HuH-7.5 (cell line): ENCODE results near the gene FIZ1.

Experiments
- DNase-seq: peaks from one replicate; pipeline ENCODE4 v3.0.0; 2011; ENCODE audit warnings: low spot score

The FIZ1 gene, protein sequence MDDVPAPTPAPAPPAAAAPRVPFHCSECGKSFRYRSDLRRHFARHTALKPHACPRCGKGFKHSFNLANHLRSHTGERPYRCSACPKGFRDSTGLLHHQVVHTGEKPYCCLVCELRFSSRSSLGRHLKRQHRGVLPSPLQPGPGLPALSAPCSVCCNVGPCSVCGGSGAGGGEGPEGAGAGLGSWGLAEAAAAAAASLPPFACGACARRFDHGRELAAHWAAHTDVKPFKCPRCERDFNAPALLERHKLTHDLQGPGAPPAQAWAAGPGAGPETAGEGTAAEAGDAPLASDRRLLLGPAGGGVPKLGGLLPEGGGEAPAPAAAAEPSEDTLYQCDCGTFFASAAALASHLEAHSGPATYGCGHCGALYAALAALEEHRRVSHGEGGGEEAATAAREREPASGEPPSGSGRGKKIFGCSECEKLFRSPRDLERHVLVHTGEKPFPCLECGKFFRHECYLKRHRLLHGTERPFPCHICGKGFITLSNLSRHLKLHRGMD

GRCh38 chr19:55599468-55599841 lies at the start of gene FIZ1:
TSS of gene FIZ1 (minus strand) at chr19:55599517. CDS start at chr19:55597865, 1,652 bp downstream.
- peak; percentile 98 for DNase-seq

- DNase-seq, result no peak
Observed at GRCh38 chr19:55648585-55649267, 49.4 kb upstream of the FIZ1 start.

DNA sequence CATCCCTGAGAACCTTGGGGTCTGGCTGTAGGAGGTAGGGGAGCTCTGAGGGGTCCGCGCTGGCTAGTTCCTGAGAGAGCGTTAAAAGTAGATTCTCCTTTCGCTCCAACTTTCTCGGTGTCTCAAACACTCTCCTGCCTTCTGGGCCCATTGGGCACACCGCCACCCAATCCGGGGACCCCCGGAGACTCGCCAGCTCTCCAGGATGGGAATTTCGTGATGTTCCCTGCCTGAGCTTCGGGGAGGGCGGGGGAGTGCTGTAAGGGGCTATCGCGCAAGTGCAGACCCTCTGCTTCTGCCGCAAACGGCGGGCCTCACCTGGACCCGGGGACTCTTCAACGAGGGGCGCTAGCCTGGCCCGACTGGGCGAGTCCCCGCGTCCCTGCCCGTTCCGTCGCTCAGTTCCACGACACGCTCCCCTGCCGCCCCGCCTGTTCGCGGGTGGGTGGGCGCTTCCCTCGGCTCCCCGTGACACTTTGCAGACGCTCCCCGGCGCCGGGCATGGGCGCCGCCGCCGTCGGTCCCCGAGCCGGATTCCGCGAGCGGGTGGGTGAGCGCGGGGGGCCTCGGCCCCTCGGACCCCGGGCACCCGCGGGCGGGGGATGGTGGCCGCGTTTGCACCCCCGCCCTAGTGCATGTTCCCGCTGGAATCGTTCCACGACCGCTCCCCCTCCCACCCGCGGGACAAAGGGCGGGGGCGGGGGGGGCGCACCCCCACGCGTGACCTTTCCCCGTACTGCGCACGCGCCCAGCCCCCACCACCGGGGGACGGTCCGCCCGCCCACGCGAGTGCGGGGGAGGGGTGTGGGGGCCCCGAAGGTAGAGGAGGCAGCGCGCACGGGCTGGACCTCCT lies 48.6 kb upstream of the FIZ1 start, which contains the start of gene CCDC106:
CCDC106 (plus strand) TSS at position 481 of the 853 bp plus-strand sequence. CDS start 835 bp downstream, outside the sequence.
- DNase-seq, result peak; percentile 92

- no peak for DNase-seq
Observed at GRCh38 chr19:55646889-55647731, 47.8 kb upstream of the FIZ1 start.

GRCh38 chr19:55645512-55645881 lies 46.2 kb upstream of the FIZ1 start:
- no peak for DNase-seq

GRCh38 chr19:55644842-55645511 lies 45.7 kb upstream of the FIZ1 start:
- DNase-seq, result no peak

DNA sequence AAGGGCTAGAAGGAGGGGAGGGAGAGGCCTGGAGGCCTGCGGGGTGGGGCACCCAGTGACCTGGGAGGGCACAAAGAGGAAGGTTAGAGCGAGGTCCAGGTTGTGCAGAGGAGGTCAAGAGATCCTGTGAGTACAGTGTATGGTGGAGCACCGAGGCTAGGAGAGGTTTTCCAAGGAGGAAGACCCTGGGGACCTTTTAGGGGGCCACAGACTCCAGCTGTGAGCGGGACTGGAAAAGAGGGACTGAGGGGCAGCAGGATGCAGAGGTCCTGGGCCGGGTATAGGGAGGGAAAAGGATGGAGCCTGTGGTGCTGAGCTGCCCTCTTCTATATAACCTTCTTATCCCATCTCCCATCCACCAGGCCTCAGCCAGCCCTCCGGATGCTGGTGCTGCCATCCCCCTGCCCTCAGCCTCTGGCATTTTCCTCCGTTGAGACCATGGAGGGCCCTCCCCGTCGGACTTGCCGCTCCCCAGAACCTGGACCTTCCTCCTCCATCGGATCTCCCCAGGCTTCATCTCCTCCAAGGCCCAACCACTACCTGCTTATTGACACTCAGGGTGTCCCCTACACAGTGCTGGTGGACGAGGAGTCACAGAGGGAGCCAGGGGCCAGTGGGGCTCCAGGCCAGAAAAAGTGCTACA lies 45.0 kb upstream of the FIZ1 start:
- no peak for DNase-seq

DNA sequence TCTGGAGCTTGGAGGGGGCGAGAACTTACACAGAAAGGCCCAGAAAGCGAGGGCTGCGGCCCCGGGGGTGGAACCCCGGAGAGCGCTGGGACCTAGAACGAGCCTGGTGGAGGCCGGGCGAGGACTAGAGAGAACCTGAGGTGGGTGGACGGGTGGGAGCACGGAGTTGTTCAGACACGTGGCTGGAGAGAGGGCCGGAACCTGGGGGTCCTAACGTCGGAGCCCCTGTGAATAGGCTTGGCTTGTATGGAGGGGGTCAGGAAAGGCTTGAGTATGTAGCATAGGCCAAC lies 44.5 kb upstream of the FIZ1 start:
- no peak for DNase-seq

GRCh38 chr19:55643003-55643886 lies 43.9 kb upstream of the FIZ1 start, which contains the start of gene ZNF581:
TSS of gene ZNF581 (plus strand) at chr19:55643649. CDS start at chr19:55644572, 923 bp downstream.
- DNase-seq, result peak; percentile 96

DNA sequence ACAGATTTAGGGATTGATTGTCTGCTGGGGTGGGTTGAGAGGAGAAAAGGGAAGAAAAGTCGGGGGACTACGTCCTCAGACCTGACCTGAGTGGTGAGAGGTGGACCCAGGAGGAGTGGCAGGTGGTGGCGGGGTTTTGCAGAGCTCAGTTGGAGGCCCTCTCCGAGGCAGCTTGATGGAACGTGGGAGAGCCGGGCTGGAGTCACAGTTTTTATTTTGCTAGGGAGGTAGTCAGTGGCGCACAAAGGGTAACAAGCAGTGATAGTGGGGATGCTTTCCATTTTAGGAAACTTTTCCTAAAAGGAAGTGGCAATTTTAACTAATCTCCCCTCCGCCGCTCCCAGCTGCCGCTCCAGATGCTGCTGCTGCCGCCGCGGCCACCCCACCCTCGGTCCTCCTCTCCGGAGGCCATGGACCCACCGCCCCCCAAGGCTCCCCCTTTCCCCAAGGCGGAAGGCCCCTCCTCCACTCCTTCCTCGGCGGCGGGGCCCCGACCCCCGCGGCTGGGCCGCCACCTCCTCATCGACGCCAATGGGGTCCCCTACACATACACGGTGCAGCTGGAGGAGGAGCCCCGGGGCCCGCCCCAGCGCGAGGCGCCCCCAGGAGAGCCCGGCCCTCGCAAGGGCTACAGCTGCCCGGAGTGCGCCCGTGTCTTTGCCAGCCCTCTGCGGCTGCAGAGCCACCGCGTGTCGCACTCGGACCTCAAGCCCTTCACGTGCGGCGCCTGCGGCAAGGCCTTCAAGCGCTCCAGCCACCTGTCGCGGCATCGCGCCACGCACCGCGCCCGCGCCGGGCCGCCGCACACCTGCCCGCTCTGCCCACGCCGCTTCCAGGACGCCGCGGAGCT lies 43.1 kb upstream of the FIZ1 start:
- DNase-seq, result no peak

GRCh38 chr19:55641426-55642152 lies 42.3 kb upstream of the FIZ1 start:
- DNase-seq, result no peak

DNA sequence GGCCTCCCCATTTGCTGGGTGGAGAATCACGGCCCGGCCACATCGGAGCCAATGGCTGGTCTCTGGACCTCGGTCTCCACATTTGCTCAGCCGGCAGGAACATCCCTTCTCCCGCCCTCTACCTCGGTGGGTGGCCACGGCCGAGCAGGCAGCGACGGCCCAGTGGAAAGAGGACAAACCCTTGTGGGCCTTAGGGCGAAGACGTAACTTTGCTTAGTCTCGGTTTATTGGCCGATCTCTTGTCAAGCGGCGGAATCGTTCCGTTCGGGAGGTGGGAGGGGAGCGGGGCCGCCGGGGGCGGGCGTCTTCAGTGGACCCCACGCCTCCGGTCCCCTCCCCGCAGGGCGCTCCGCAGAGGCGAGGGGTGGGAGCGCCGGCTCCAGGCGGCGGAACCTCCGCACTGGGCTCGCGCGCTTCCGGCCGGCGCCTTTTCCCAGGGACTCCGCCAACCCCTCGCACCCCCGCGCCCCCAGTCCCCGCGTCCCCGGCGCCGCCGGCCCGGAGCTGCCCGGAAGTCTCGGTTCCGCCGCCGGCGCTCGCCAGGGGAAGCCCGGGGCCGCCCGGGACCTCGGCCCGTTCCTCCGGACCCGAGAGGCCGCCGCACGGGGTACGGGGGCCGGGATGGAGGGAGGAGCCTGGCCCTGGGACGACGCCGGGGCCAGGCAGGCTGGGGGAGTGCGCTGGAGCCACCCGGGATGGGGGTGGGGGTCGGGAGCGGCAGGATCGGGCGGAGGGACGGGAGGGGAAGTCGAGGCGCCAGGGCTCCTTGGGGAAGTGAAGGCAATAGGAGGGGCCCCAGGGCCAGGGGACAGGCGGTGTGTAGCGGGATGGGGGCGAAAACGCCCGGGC lies 41.5 kb upstream of the FIZ1 start, which contains the start of gene ZNF580:
ZNF580 (plus strand) TSS at position 426 of the 849 bp plus-strand sequence. CDS start 1,507 bp downstream, outside the sequence.
- DNase-seq, result peak; percentile 77

DNA sequence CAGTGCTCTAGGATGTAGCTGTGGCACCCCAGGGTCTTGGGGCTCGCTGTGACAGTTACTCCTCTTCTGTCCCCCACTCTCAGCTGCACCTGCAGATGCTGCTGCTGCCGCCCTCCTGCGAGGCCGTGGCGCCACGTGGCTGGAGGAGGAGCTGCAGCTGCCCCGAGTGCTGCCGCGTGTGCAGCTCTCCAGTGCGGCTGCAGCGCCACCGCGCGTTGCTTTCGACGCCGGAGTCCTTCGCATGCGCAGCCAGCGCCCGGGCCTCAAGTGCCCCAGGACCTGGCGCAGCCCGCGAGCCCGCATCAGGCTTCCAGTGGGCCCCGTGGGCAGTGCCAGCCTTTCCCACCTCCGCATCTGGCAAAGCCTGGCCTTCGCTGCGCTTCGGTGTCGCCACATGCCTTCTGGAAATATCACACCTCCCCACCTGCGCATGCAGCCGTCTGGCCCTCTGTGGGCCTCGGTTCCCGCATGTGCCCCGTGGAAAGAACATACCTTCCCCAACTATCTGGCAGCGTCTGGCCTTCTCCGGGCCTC lies 40.8 kb upstream of the FIZ1 start:
- no peak for DNase-seq

- DNase-seq, result no peak
Observed at GRCh38 chr19:55638864-55639359, 39.6 kb upstream of the FIZ1 start.

- DNase-seq, result no peak
Observed at GRCh38 chr19:55637534-55637933, 38.2 kb upstream of the FIZ1 start.

GRCh38 chr19:55636723-55637122 lies 37.4 kb upstream of the FIZ1 start:
- no peak for DNase-seq
